RWPE1 (cell line): Measurements from ENCODE around the gene LCK.

ENCODE experiments used
- CTCF ChIA-PET: fragments of 350-600 bp; sonication (Branson Sonifier 250); formaldehyde crosslinking; extraction: SDS; loops from one replicate; lab custom pipeline; 2021; lab: Yijun Ruan, JAX
- POLR2A ChIA-PET: fragments of 400-600 bp; formaldehyde crosslinking; extraction: SDS; loops from one replicate; lab custom pipeline; 2020; ENCODE audit warnings: antibody characterized with exemption; ENCODE audit not compliant: low non-redundant PET; lab: Yijun Ruan, JAX
- DNase-seq: peaks from one replicate; pipeline ENCODE4 v3.0.0; 2012; ENCODE audit warnings: low spot score
- H3K27ac ChIP-seq: fragments of 450-650 bp; 2 replicates; pipeline ENCODE4 v1.5.1; 2017
- CTCF ChIP-seq: fragments of 450-650 bp; conservative IDR thresholded peaks from 2 replicates; pipeline ENCODE4 v1.5.1; 2017; ENCODE audit warnings: low read depth, mild to moderate bottlenecking

LCK gene

GRCh38 chr1:32232558-32233304 lies 18.3 kb upstream of the LCK start:
- CTCF ChIA-PET = interaction anchor here (1.0 kb wide), 1 partner anchor 16 kb away, joined by 3 read pairs; no protein-coding TSS in a partner anchor
- TF ChIP-seq CTCF = no peak
- H3K27ac ChIP-seq = peak overlapping the region; percentile 65
- no peak for DNase-seq
- POLR2A ChIA-PET = interaction anchor here (0.8 kb wide), 1 partner anchor 9 kb away, joined by 3 read pairs; no protein-coding TSS in a partner anchor

- ChIA-PET POLR2A (interaction anchor here (0.6 kb wide), 1 partner anchor 13 kb away, joined by 3 read pairs; the partner anchor contains the start of genes EIF3I and TMEM234), CTCF (no interaction called here)
- TF ChIP-seq CTCF = no peak
- H3K27ac ChIP-seq = peak overlapping the region; percentile 77
- no peak for DNase-seq
Measured at GRCh38 chr1:32234792-32235191, 16.3 kb upstream of the LCK start.

- ChIA-PET CTCF (interaction anchor here (1.1 to 1.2 kb wide), 2 partner anchors 13 to 77 kb away, joined by 3 read pairs; no protein-coding TSS in a partner anchor), POLR2A (no interaction called here)
- H3K27ac ChIP-seq = peak overlapping the region; percentile 63
- no peak for DNase-seq
- TF ChIP-seq CTCF = no peak
Measured at GRCh38 chr1:32239337-32239736, 11.7 kb upstream of the LCK start.

GRCh38 chr1:32239790-32240139 lies 11.3 kb upstream of the LCK start:
- no peak for DNase-seq
- POLR2A ChIA-PET = no interaction called here
- TF ChIP-seq CTCF = no peak
- H3K27ac ChIP-seq = peak overlapping the region; percentile 63
- CTCF ChIA-PET = interaction anchor here (0.5 to 2.1 kb wide), 6 partner anchors 8 to 82 kb away, joined by 3 to 18 read pairs (median 3); no protein-coding TSS in a partner anchor

- TF ChIP-seq CTCF = peak; percentile 22; the same call in 1 of the 2 replicates
- POLR2A ChIA-PET = interaction anchor here (0.6 kb wide), 1 partner anchor 27 kb away, joined by 4 read pairs; no protein-coding TSS in a partner anchor
- H3K27ac ChIP-seq = peak overlapping the region; percentile 63
- CTCF ChIA-PET = interaction anchor here (0.5 to 2.1 kb wide), 11 partner anchors 9 to 112 kb away, joined by 3 to 18 read pairs (median 3); no protein-coding TSS in a partner anchor
- peak; percentile 57 for DNase-seq
Measured at GRCh38 chr1:32240140-32240951, 10.7 kb upstream of the LCK start.
